SKM-1 (cell line): ENCODE results near the gene RPL18A.
"Not testable (repeated sequence)": the region's sequence is repeated elsewhere in the genome, so short reads cannot be mapped to it uniquely, and the experiment has no call there.

Experiments used
- DNase-seq: peaks from one replicate; lab custom pipeline; 2025; ENCODE audit not compliant: unreplicated experiment; lab: John Stamatoyannopoulos, UW

RPL18A gene

GRCh38 chr19:17866312-17866963, 6.7 kb downstream of the RPL18A start:
- no peak for DNase-seq

GRCh38 chr19:17866964-17867486, 7.3 kb downstream of the RPL18A start:
- no peak for DNase-seq

- no peak for DNase-seq
Observed at GRCh38 chr19:17868669-17869068, 9.0 kb downstream of the RPL18A start.

- no peak for DNase-seq
Observed at GRCh38 chr19:17869114-17869608, 9.5 kb downstream of the RPL18A start.

- no peak for DNase-seq
Observed at GRCh38 chr19:17871032-17871877, 11.5 kb downstream of the RPL18A start.

GRCh38 chr19:17871878-17872250, 12.2 kb downstream of the RPL18A start, which contains the start of gene SLC5A5:
SLC5A5 (plus strand) TSS chr19:17871945; CDS start chr19:17872320, 375 bp downstream.
- no peak for DNase-seq

GRCh38 chr19:17872251-17873001, 12.7 kb downstream of the RPL18A start:
- no peak for DNase-seq

GRCh38 chr19:17873786-17874757, 14.4 kb downstream of the RPL18A start:
- no peak for DNase-seq

- no peak for DNase-seq
Observed at GRCh38 chr19:17874758-17875135, 15.0 kb downstream of the RPL18A start.

- no peak for DNase-seq
Observed at GRCh38 chr19:17877696-17878095, 18.0 kb downstream of the RPL18A start.

GRCh38 chr19:17879466-17879865, 19.8 kb downstream of the RPL18A start:
- no peak for DNase-seq

- DNase-seq = no peak
Observed at GRCh38 chr19:17881701-17882100, 22.0 kb downstream of the RPL18A start.

GRCh38 chr19:17883627-17884410, 24.1 kb downstream of the RPL18A start:
- DNase-seq = no peak

GRCh38 chr19:17886515-17886914, 26.8 kb downstream of the RPL18A start:
- no peak for DNase-seq

- not testable (repeated sequence) for DNase-seq
Observed at GRCh38 chr19:17887221-17887620, 27.5 kb downstream of the RPL18A start.

GRCh38 chr19:17888260-17888659, 28.6 kb downstream of the RPL18A start:
- DNase-seq = no peak

GRCh38 chr19:17889609-17890214, 30.0 kb downstream of the RPL18A start:
- DNase-seq = no peak

GRCh38 chr19:17893766-17894165, 34.1 kb downstream of the RPL18A start:
- DNase-seq = no peak

- no peak for DNase-seq
Observed at GRCh38 chr19:17902701-17903100, 43.0 kb downstream of the RPL18A start.
